GM12874 (cell line): ENCODE results near the gene RSL1D1.

ENCODE experiments used
- CTCF ChIP-seq: IDR thresholded peaks from 2 replicates; pipeline ENCODE4 v1.5.1; 2011; ENCODE audit warnings: low read depth, mild to moderate bottlenecking, control low read depth, low read length, moderate library complexity; ENCODE audit not compliant: insufficient read depth

Gene RSL1D1

GRCh38 chr16:11843861-11844260, 7.5 kb downstream of the RSL1D1 start:
- TF ChIP-seq CTCF = no peak

DNA sequence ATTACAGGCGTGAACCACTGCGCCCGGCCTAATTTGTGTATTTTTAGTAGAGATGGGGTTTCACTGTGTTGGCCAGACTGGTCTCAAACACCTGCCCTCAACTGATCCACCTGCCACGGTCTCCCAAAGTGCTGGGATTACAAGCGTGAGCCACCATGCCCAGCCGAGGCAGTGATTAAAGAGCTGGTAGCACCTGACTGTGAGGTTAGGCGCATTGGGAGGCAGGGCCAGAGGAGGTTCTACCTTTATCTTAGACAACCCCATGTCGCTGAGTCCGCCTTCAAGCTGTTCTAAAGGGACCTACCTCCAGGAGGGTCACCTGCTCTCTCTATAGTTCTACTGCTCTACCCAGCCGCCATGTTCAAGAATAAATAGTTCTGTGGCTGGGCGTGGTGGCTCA, 8.1 kb downstream of the RSL1D1 start:
- no peak for TF ChIP-seq CTCF

- TF ChIP-seq CTCF = no peak
Observed at GRCh38 chr16:11841026-11841425, 10.3 kb downstream of the RSL1D1 start.

DNA sequence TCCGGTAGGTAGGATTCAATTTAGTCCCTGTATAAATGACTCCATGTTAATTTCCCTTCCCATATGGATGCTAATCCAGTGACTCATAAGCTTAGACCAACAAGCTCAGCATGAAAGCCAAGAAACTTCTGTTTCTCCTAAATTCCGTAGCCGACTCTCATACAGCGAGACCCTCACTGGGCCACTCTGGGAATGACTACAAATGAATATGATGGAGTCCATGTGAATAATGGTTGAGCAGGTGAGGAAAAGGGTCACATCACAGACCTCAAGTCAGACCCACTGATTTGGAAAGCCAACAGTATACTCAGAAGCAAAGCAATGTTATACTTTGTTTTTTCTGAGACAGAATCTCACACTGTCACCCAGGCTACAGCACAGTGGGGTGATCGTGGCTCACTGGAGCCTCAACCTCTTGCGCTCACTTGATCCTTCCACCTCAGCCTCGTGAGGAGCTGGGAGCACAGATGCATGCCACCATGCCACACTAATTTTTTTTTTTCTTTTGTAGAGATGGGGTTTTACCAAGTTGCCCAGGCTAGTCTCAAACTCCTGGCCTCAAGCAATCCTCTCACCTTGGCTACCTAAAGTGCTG, 14.6 kb downstream of the RSL1D1 start:
- no peak for TF ChIP-seq CTCF

DNA sequence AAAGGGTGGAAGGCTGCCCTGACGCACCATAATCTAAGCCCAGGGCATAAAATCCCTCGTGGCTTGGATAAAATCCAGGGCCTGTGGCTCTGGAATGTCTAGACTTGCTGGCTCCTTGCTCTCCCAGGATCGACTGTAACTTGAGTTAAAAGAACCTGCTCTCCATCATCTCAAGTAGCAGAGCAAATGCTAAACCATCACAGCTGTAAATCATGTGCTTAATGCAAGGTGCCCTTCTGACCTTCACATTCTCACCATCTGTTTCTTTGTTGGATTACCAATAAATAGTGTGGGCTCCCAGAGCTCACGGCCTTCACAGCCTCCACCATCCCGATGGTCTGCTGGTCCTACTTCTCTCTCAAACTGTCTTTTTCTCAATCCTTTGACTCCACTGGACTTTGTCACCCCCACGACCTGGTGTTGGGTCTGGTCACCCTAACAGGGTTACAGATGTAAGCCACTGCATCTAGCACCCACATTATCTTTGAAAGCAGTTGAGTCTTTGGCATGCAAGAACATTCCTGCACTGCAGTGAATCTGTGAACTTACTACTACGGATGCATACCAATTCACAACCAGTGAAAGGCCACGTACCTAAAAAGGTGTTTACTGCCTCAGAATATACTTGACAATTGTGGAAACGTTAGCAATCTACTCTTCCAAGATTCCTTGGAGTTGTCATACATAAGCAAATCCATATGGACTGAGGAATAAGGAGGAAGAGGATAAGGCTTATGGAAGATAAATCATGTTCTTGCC, 15.3 kb downstream of the RSL1D1 start:
- TF ChIP-seq CTCF = no peak

DNA sequence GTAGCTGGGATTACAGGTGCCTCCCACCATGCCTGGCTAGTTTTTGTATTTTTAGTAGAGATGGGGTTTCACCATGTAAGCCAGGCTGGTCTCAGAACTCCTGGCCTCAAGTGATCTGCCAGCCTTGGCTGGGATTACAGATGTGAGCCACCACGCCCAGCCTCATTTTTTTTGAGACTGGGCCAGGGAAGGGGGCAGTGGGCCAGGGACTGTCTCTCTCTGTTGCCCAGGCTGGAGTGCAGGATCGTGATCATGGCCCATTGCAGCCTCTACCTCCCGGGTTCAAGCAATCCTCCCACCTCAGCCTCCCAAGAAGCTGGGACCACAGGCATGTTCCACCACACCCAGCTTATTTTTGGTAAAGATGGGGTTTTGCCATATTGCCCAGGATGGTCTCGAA, 16.0 kb downstream of the RSL1D1 start:
- TF ChIP-seq CTCF = no peak

GRCh38 chr16:11833951-11834695, 17.2 kb downstream of the RSL1D1 start:
- no peak for TF ChIP-seq CTCF
